22Rv1 (cell line): Measurements from ENCODE around the gene ASCC1.

Experiments
- H3K27ac ChIP-seq: fragments of 450-650 bp; 2 replicates; pipeline ENCODE4 v1.5.1; 2017
- CTCF ChIP-seq: fragments of 450-650 bp; IDR thresholded peaks from 2 replicates; pipeline ENCODE4 v1.5.1; 2017; ENCODE audit warnings: mild to moderate bottlenecking
- ZFX ChIP-seq: fragments of 450-650 bp; IDR thresholded peaks from 2 replicates; pipeline ENCODE4 v1.6.1; 2017; ENCODE audit warnings: antibody characterized with exemption, borderline replicate concordance

ASCC1 gene

GRCh38 chr10:72215611-72216549 lies at the start of gene ASCC1, which contains the start of gene ANAPC16:
Gene ASCC1, minus strand, starts transcription at chr10:72216276. Its CDS starts 2,978 bp downstream, at chr10:72213298.
Gene ANAPC16, plus strand, starts transcription at chr10:72216012. Its CDS starts 7,903 bp downstream, at chr10:72223915.
- H3K27ac ChIP-seq, result peak within 1 kb of the TSS; percentile 96
- TF ChIP-seq CTCF (no peak), ZFX (no peak)

- TF ChIP-seq ZFX (no peak), CTCF (no peak)
- no peak overlapping the region for H3K27ac ChIP-seq
Measured at GRCh38 chr10:72265508-72265907, 49.4 kb upstream of the ASCC1 start.

- no peak overlapping the region for H3K27ac ChIP-seq
- TF ChIP-seq CTCF (no peak), ZFX (no peak)
Measured at GRCh38 chr10:72264536-72264935, 48.5 kb upstream of the ASCC1 start.

GRCh38 chr10:72263613-72264241 lies 47.7 kb upstream of the ASCC1 start:
- H3K27ac ChIP-seq, result peak overlapping the region; percentile 33; the same call in 1 of the 2 replicates
- TF ChIP-seq ZFX (no peak), CTCF (no peak)

- H3K27ac ChIP-seq, result 0 out of 2 replicates have a peak overlapping the region, but pooled peaks have one; percentile 43
- TF ChIP-seq CTCF (no peak), ZFX (no peak)
Measured at GRCh38 chr10:72261784-72262404, 45.8 kb upstream of the ASCC1 start.

- TF ChIP-seq CTCF (0 out of 2 replicates have a peak, but pooled peaks have one; percentile 20), ZFX (no peak)
- peak overlapping the region; percentile 43 for H3K27ac ChIP-seq
Measured at GRCh38 chr10:72260976-72261783, 45.1 kb upstream of the ASCC1 start.
